ENCODE results near the gene FAM181A. TPM values are rescaled to one million over a fixed set of nuclear protein-coding genes. Genes with fewer than 3 reads are reported as not detected.

The FAM181A gene
- total RNA-seq, 1 experiment from 2014 or later: not detected

DNA sequence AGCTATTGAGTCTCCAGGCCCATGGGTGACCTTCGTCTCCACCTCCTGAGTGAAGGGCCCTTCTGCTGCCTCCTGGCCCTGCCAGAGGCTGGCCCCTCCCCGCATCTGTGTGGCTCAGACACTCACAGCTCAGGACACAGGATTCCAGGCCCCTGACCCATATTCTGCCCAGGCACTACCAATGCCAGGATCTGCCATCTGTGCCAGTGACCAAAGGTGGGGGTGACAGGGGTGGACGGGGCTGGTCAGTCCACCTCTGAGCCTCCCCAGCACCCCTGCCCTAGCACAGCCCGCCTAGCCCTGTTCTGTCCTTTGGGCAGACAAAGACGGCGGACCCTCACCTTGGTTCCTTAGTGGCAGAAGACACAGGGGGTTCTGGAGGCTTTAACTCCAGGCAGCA is 46.5 kb downstream of the FAM181A start:
- TF ChIP-seq, protein P1, sequence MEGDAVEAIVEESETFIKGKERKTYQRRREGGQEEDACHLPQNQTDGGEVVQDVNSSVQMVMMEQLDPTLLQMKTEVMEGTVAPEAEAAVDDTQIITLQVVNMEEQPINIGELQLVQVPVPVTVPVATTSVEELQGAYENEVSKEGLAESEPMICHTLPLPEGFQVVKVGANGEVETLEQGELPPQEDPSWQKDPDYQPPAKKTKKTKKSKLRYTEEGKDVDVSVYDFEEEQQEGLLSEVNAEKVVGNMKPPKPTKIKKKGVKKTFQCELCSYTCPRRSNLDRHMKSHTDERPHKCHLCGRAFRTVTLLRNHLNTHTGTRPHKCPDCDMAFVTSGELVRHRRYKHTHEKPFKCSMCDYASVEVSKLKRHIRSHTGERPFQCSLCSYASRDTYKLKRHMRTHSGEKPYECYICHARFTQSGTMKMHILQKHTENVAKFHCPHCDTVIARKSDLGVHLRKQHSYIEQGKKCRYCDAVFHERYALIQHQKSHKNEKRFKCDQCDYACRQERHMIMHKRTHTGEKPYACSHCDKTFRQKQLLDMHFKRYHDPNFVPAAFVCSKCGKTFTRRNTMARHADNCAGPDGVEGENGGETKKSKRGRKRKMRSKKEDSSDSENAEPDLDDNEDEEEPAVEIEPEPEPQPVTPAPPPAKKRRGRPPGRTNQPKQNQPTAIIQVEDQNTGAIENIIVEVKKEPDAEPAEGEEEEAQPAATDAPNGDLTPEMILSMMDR (conservative IDR thresholded peaks at IDR 0.05): no peak
- no peak for TF ChIP-seq EZH2 (IDR thresholded peaks at IDR 0.05; ENCODE audit: low read depth)
- no TSS peak for BruUV-seq (replicated peaks)
- H3K27me3 ChIP-seq (ENCODE audit: insufficient read depth, low read depth): no peaks in the 10 kb centered on the region
- ChIA-PET POLR2A (ENCODE audit: unreplicated experiment) (no interaction called here), CTCF (no interaction called here)
- no peaks in the 10 kb centered on the region for H3K9me3 ChIP-seq (ENCODE audit: insufficient read depth, low read depth)
- intact Hi-C loops (cut with micrococcal nuclease; ENCODE audit: unreplicated experiment): no loop called here
- H3K36me3 ChIP-seq (ENCODE audit: low read depth): no peaks in the 10 kb centered on the region
- H3K4me3 ChIP-seq: no peak overlapping the region
- no peaks in the 10 kb centered on the region for H3F3A ChIP-seq (ENCODE audit: insufficient read depth, low read depth)
- H3K4me1 ChIP-seq (replicated peaks; ENCODE audit: insufficient read depth): no peaks in the 10 kb centered on the region
- no peaks in the 10 kb centered on the region for H3K9me2 ChIP-seq (ENCODE audit: insufficient read depth)
- H3K4me2 ChIP-seq: no peak overlapping the region
- H3K79me2 ChIP-seq (ENCODE audit: low read depth): no peaks in the 10 kb centered on the region
- no peak overlapping the region for H2AFZ ChIP-seq
- no peak for DNase-seq
- no peak overlapping the region for H3K27ac ChIP-seq
- H4K20me1 ChIP-seq (ENCODE audit: insufficient read depth): no peaks in the 10 kb centered on the region

DNA sequence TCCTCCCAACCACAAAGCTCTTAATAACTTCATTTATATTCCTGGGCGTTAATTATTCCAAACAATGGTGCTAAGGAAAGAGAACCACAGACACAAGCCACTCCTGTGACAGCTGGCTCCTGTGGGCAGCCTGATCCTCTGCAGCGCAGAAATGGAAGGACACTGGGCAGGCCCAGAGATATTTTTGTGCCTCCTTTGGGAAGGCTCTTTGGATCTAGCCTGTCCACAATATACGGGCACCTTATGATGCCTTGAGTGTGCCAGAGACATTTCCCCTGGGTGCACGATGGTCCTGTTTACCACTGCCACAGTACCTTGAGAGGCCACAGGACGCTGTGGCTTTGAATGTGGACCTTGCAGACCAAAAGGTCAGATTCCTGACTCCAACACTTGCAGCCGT is 47.2 kb downstream of the FAM181A start:
- CTCF ChIA-PET: no interaction called here
- POLR2A ChIA-PET (ENCODE audit: unreplicated experiment): no interaction called here
- Histone ChIP-seq H2AFZ (no peak overlapping the region), H3K9me3 (ENCODE audit: insufficient read depth, low read depth) (no peaks in the 10 kb centered on the region), H3K36me3 (ENCODE audit: low read depth) (no peaks in the 10 kb centered on the region), H3K79me2 (ENCODE audit: low read depth) (no peaks in the 10 kb centered on the region), H3K4me2 (no peak overlapping the region), H3K27ac (no peak overlapping the region), H4K20me1 (ENCODE audit: insufficient read depth) (no peaks in the 10 kb centered on the region), H3F3A (ENCODE audit: insufficient read depth, low read depth) (no peaks in the 10 kb centered on the region), H3K4me3 (no peak overlapping the region), H3K27me3 (ENCODE audit: insufficient read depth, low read depth) (no peaks in the 10 kb centered on the region), H3K4me1 (replicated peaks; ENCODE audit: insufficient read depth) (no peaks in the 10 kb centered on the region), H3K9me2 (ENCODE audit: insufficient read depth) (no peaks in the 10 kb centered on the region)
- intact Hi-C loops (cut with micrococcal nuclease; ENCODE audit: unreplicated experiment): no loop called here
- DNase-seq: no peak
- BruUV-seq (replicated peaks): no TSS peak
- TF ChIP-seq, protein P1 (conservative IDR thresholded peaks at IDR 0.05): no peak
- no peak for TF ChIP-seq EZH2 (IDR thresholded peaks at IDR 0.05; ENCODE audit: low read depth)

GRCh38 chr14:93974833-93975232 is 47.7 kb downstream of the FAM181A start:
- H3K36me3 ChIP-seq (ENCODE audit: low read depth): no peaks in the 10 kb centered on the region
- POLR2A ChIA-PET (ENCODE audit: unreplicated experiment): no interaction called here
- intact Hi-C loops (cut with micrococcal nuclease; ENCODE audit: unreplicated experiment): no loop called here
- DNase-seq: no peak
- H3K4me3 ChIP-seq: no peak overlapping the region
- no peaks in the 10 kb centered on the region for H3K9me2 ChIP-seq (ENCODE audit: insufficient read depth)
- no peaks in the 10 kb centered on the region for H3K27me3 ChIP-seq (ENCODE audit: insufficient read depth, low read depth)
- no peak overlapping the region for H3K27ac ChIP-seq
- H2AFZ ChIP-seq: no peak overlapping the region
- H3K4me1 ChIP-seq (replicated peaks; ENCODE audit: insufficient read depth): no peaks in the 10 kb centered on the region
- BruUV-seq (replicated peaks): no TSS peak
- CTCF ChIA-PET: no interaction called here
- TF ChIP-seq, protein P1 (conservative IDR thresholded peaks at IDR 0.05): no peak
- TF ChIP-seq EZH2 (IDR thresholded peaks at IDR 0.05; ENCODE audit: low read depth): no peak
- H3F3A ChIP-seq (ENCODE audit: insufficient read depth, low read depth): no peaks in the 10 kb centered on the region
- no peaks in the 10 kb centered on the region for H3K9me3 ChIP-seq (ENCODE audit: insufficient read depth, low read depth)
- H4K20me1 ChIP-seq (ENCODE audit: insufficient read depth): no peaks in the 10 kb centered on the region
- H3K4me2 ChIP-seq: no peak overlapping the region
- H3K79me2 ChIP-seq (ENCODE audit: low read depth): no peaks in the 10 kb centered on the region
